ENCODE data around the gene SHROOM3. TPM values are rescaled to one million over a fixed set of nuclear protein-coding genes. Genes with fewer than 3 reads are reported as not detected.

SHROOM3 gene
- total RNA-seq, 1 donor from 2014 or later: 62.0 TPM

DNA sequence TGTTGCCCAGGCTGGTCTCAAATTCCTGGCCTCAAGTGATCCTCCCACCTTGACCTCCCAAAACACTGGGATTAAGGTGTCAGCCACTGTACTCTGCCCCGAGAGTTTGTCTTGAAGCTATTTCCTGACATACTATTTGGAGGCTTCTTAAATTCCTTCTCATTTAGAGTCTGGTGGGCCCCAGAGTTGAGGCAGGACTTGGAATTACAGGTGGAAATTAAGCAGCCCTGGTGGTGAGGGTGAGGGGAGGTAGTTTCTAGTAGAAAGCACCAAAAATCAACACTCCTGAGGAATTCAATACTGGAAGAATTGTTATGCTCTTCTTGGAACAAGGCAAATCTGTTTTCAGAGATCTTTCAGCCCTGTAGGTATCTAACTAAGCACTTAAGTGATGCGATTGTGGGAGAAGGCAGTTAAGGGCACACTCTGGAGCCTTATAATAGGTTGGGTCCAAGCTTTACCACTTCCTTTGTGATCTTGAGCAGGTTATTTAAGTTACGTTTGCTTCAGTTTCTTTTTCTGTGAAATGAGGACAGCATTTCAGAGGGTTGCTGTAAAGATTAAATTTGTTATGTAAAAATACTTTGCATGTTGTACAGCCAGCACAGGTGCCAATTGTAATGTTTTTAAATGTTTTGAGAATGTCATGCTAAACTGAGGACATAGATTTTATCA is 262.2 kb downstream of the SHROOM3 start:
- Histone ChIP-seq H3K4me1 (no peaks in the 10 kb centered on the region), H3K4me3 (no peak overlapping the region), H3K9me3 (no peaks in the 10 kb centered on the region), H3K36me3 (no peaks in the 10 kb centered on the region), H3K27me3 (ENCODE audit: low read depth) (no peaks in the 10 kb centered on the region), H3K27ac (no peak overlapping the region)
- ATAC-seq (no peak), DNase-seq (no peak)
- intact Hi-C loops (cut with DNase I): no loop called here
- TF ChIP-seq, protein P1, sequence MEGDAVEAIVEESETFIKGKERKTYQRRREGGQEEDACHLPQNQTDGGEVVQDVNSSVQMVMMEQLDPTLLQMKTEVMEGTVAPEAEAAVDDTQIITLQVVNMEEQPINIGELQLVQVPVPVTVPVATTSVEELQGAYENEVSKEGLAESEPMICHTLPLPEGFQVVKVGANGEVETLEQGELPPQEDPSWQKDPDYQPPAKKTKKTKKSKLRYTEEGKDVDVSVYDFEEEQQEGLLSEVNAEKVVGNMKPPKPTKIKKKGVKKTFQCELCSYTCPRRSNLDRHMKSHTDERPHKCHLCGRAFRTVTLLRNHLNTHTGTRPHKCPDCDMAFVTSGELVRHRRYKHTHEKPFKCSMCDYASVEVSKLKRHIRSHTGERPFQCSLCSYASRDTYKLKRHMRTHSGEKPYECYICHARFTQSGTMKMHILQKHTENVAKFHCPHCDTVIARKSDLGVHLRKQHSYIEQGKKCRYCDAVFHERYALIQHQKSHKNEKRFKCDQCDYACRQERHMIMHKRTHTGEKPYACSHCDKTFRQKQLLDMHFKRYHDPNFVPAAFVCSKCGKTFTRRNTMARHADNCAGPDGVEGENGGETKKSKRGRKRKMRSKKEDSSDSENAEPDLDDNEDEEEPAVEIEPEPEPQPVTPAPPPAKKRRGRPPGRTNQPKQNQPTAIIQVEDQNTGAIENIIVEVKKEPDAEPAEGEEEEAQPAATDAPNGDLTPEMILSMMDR (IDR thresholded peaks at IDR 0.05): no peak

DNA sequence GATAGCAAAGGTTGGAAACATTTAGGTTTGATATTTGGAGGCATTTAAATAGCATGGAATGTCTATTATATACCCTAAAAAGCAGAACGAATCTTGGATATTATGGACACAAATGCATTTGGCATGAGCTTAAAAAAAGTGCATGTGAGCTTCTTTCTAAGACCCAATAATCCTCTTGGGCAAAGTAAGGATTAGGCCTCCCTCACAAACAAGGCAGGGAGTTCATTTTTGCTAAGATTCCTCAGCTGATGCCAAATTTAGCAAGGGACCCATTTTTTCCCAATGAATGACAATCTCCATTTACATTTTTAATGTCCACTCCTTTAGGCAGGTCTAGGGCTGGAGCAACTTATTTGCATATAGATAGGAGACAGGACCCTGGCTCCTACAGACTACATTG is 263.1 kb downstream of the SHROOM3 start:
- H3K4me1 ChIP-seq: peaks cover 3% of the 10 kb centered on the region
- no peak for DNase-seq
- TF ChIP-seq, protein P1 (IDR thresholded peaks at IDR 0.05): no peak
- H3K27ac ChIP-seq: no peak overlapping the region
- H3K9me3 ChIP-seq: no peaks in the 10 kb centered on the region
- H3K4me3 ChIP-seq: no peak overlapping the region
- intact Hi-C loops (cut with DNase I): no loop called here
- H3K36me3 ChIP-seq: no peaks in the 10 kb centered on the region
- no peaks in the 10 kb centered on the region for H3K27me3 ChIP-seq (ENCODE audit: low read depth)
- no peak for ATAC-seq

GRCh38 chr4:76699751-76700310 is 264.8 kb downstream of the SHROOM3 start:
- Histone ChIP-seq H3K4me3 (no peak overlapping the region), H3K27ac (no peak overlapping the region), H3K9me3 (no peaks in the 10 kb centered on the region), H3K4me1 (peaks cover 20% of the 10 kb centered on the region), H3K27me3 (ENCODE audit: low read depth) (no peaks in the 10 kb centered on the region), H3K36me3 (no peaks in the 10 kb centered on the region)
- no peak for DNase-seq
- ATAC-seq: no peak
- intact Hi-C loops (cut with DNase I): no loop called here
- TF ChIP-seq, protein P1 (IDR thresholded peaks at IDR 0.05): no peak

DNA sequence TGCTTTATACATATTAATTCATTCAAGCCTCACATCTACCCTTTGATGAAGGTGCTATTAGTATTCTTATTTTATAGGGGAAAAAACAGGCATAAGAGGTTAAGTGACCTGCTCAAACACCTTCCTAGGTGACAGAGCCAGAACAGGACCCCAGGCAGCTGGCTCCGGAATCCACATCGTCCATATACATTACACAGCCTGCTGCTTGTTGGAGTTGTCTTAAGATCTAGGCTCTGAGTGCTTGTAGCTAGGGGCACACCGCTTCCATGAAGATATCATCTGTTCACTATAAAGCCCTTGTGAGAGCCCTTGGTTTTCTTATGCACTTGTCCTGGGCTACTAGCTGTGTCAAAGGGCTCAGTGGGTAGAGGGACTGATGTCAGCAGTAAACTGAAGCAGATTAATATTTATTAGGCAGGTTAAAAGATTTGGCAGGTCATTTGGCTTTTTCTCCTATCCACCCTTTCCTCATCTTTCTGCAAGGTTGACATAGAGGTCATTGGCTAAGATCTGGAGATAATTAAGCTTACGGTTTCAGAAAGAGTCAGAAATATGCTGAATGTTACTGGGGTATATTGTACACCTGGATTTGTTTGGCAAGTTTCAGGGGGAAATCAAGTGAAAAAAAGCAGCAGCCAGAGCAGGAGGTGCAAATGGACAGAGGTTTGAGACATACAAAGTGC is 267.6 kb downstream of the SHROOM3 start:
- ATAC-seq (no peak), DNase-seq (no peak)
- no peaks in the 10 kb centered on the region for H3K27me3 ChIP-seq (ENCODE audit: low read depth)
- no peaks in the 10 kb centered on the region for H3K9me3 ChIP-seq
- intact Hi-C loops (cut with DNase I): no loop called here
- H3K36me3 ChIP-seq: no peaks in the 10 kb centered on the region
- TF ChIP-seq, protein P1 (IDR thresholded peaks at IDR 0.05): no peak
- peak overlapping the region; percentile 79 for H3K27ac ChIP-seq
- peaks cover 29% of the 10 kb centered on the region for H3K4me1 ChIP-seq
- no peak overlapping the region for H3K4me3 ChIP-seq

DNA sequence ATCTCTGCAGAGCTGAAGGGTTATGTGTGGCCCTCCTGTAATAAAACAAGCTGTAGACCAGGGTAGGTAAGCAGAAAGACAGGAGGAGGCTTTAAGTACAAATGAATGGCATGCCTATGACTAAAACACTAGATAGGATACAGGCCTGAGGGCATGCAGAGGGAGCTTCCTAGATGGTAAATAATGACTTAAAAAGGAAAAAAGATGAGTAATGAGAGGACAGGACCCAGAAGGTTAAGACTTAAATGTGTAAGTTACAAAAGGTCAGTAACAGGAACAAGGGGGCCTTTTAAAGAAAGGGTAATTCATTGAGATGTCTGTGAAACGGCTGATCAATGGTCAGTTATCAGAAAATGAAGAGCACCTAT is 268.1 kb downstream of the SHROOM3 start:
- no peaks in the 10 kb centered on the region for H3K9me3 ChIP-seq
- DNase-seq: no peak
- no peaks in the 10 kb centered on the region for H3K36me3 ChIP-seq
- ATAC-seq: no peak
- H3K27ac ChIP-seq: peak overlapping the region; percentile 79
- H3K27me3 ChIP-seq (ENCODE audit: low read depth): no peaks in the 10 kb centered on the region
- no peak overlapping the region for H3K4me3 ChIP-seq
- intact Hi-C loops (cut with DNase I): no loop called here
- peaks cover 29% of the 10 kb centered on the region for H3K4me1 ChIP-seq
- TF ChIP-seq, protein P1 (IDR thresholded peaks at IDR 0.05): no peak
